Erythroblast (primary cell): Measurements from ENCODE around the gene DLGAP4.
A peak's percentile ranks its signal among the peaks of the same experiment; 100 is the strongest.

Experiments
- DNase-seq, 2 experiments: peaks; one replicate each; lab custom pipeline; 2025; lab: John Stamatoyannopoulos, UW
- GATA1 ChIP-seq: IDR thresholded peaks from 2 replicates; pipeline ENCODE4 v1.6.1; 2011; ENCODE audit warnings: low read depth, mild to moderate bottlenecking, control low read depth, low read length, moderate library complexity
- POLR2A ChIP-seq: IDR thresholded peaks from 2 replicates; pipeline ENCODE4 v1.6.1; 2011; ENCODE audit warnings: mild to moderate bottlenecking, low read length

Gene DLGAP4

GRCh38 chr20:36461600-36462439, 155.7 kb downstream of the DLGAP4 start:
- TF ChIP-seq GATA1 (no peak), POLR2A (no peak)
- peak in 1 of 2 experiments; percentile 76 for DNase-seq

GRCh38 chr20:36462440-36463211, 156.5 kb downstream of the DLGAP4 start:
- no peak for DNase-seq
- no peak for TF ChIP-seq POLR2A
- TF ChIP-seq GATA1: no peak

- TF ChIP-seq GATA1 (no peak), POLR2A (no peak)
- DNase-seq: no peak
These were observed 157.3 kb downstream of the DLGAP4 start for GRCh38 chr20:36463212-36464061.

DNA sequence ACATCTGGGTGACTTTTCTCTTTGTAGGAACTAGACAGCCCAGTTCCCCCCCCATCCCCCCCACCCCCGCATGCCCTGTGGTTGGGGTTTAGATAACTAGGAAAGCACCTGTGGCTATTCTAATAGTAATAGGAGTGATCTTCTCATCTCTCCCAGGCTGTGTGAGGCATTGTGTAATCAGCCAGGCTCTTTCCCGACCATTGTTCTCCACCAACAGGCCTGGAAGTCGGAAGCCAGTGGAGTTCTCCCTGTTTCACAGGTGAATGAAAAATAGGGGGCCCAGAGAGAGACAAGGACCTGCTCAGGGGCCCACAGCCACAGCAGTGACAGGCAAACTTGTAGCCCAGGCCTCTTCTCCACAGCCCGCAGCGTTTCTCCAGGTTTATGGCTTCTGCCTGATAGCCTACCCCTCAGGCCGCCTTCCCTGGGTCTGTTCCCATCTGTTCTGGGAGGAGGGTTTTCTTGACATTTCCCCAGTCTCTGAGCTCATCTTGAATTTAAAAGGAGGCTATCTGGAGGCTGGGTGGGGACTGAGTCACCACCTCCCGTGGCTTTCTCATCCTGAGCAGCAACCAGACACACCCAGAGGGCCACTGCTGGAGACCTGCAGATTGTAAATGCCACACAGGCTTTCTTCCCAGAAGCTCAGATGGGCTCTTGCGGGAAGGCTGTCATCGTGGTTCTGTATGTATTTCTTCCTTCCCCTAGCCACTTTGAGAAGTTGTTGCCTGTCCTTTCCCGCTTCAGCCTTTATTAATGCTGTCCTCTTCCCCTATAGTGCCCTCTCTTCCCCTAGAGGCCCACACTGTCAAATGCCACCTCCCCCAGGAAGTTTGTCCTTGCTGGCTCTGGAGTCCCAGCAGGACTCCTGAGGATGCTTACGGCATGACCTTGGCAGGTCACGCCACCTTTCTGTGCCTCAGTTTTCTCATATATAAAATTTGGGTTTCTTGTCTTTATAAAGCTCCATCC, 159.3 kb downstream of the DLGAP4 start:
- DNase-seq: peak; percentile 48 to 72
- TF ChIP-seq POLR2A (no peak), GATA1 (no peak)

DNA sequence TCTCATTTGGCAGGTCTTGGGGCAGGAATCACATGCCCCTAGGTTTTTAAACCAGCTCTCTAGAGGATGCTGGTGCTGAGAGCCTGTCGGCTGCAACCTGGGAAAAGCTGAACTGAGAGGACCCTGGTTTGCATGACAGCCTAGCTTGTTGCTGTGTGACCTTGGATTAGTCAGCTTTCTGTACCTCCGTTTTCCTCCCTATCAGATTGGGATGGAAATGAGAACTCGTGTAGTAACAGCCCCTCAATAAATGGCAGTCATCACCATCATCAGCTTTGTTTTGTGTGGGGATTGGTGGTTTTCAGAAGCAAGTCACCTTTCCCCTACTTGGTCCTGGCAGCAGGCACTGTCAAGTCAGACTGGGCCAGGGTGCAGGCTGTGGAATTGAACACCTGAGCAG, 159.9 kb downstream of the DLGAP4 start:
- peak in 1 of 2 experiments; percentile 26 for DNase-seq
- TF ChIP-seq GATA1: no peak

DNA sequence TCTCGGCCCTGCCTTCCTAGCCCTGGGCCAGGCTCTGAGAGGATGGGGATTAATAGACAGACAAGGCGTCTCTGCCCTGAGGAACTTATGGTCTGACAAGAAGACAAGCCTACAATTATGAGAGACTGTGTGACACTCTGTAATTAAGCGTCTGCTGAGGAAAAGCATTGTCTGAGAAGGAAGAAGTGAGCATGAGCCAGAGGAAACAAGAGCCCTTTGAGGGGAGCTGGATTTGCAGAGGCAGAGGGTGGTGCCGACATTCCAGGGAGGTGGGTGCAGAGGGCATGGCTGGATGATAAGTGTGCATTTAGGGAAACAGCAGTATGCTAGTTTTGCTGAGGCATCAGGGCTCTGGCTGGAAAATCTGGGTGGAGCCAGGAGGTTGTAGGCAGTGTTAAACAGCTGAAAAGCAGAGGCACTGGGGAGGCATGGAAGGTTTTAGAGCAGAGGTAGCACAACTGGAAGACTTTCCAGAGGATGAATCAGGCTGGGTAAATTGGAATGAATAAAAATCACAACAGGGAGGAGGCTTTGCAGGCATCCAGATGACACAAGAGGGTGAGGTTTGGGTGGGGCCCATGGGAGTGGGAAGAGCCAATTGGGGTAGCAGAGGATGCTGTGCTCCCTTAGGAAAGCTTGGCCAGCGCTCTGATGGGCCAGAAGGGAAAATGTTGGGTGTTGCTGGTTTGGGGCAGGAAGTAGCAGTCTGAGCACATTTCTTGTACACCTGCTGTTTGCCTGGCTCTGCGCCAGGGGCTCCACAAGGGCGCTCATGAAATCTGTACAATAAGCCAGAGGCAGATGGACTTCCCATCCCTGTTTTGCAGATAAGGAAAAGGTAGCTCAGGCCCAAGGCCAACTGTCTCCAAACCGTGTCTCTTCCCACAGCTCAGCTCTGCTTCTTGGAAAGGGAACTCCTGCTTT, 161.2 kb downstream of the DLGAP4 start:
- TF ChIP-seq GATA1: no peak
- DNase-seq: no peak

DNA sequence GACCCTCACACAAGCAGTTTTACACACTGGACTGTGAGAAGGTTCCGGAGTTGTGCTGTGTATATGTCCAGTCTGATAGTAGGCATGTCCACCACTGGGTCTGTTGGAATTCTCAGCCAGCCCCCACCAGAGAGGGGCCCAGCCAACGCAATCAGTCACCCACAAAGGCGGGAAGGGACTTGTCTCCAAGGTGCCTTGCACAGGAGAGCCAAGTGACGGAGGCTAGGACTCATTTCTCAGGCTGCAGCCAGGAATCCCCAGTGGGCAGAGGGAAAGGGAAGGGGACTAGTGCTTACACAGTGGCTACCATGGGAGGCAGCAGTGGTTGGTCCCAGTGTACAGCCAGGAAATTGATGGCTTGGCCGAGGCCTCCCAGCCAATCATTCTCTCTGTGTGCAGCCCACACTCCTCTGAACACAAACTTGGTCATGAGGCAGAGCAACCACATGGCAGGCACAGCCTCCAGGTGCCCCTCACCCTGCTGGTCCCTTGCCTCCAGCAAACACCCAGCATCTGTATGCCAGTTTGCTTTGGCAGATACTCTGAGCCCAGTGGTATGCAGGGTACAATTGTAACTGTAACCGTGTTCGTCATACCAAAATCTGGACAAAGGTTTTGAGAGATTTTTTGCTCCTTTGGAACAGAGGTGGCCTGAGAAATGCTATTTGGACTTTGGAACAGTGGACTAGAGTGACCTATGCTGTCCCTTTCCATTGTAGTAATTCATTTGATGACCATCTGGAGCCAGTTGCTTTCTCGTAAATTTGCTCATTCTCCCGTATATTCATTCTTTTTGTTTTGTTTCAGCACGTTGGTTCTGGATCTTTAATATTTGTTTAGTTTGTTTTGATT, 162.2 kb downstream of the DLGAP4 start:
- no peak for TF ChIP-seq POLR2A
- no peak for TF ChIP-seq GATA1
- DNase-seq: no peak

DNA sequence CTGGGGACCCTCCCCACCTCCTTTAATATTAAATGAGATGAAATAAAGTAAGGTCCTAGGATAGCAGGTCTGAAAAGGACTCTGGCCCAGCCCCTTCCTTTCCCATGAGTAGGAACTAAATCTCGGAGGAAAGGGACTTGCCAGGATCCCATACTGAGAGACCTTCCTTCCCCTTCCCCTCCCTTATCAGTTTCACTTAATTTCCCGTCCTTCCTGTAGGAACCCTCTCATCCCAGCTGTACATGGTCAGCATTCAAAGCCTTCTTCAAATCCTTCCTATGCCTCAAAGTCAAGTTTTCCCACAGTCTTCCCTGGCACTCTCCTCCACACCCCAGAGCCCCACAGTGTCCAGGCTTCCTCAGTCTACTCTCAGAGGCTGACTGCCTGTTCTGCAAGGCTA, 163.8 kb downstream of the DLGAP4 start:
- no peak for TF ChIP-seq POLR2A
- TF ChIP-seq GATA1: no peak
- DNase-seq: no peak

- DNase-seq: no peak
- TF ChIP-seq POLR2A (no peak), GATA1 (no peak)
These were observed 165.9 kb downstream of the DLGAP4 start for GRCh38 chr20:36471885-36472636.

DNA sequence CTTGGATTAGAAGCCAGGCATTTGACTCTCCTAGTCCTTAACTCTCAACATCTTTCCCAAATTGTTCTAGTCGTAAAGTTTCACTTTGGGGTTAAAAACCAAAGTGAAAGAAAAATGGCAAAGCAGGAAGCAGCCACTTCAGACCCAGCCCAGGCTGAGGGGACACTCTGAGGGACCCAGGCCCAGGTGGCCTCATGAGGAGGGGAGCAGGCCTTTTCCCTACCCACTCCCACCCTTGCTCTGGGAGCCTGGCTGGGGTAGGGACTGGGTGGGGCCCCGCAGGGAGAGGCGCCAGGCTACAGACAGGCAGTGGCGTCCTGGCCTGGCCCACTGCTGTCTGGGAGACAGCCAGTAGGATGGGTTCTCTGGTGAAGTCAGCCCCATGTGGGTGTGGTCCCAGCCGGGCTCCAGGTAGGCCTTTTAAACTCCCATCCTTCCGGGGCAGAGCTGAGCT, 166.5 kb downstream of the DLGAP4 start:
- DNase-seq: peak in 1 of 2 experiments; percentile 13
- TF ChIP-seq GATA1 (no peak), POLR2A (no peak)

GRCh38 chr20:36473164-36473563, 167.0 kb downstream of the DLGAP4 start:
- DNase-seq: no peak
- TF ChIP-seq GATA1: no peak
- no peak for TF ChIP-seq POLR2A
